SK-N-SH (cell line): ENCODE data around the gene ADGRL3. TPM values are rescaled to one million over a fixed set of nuclear protein-coding genes. Genes with fewer than 3 reads are reported as not detected.

ENCODE experiments used
- CTCF ChIA-PET: fragments of 300-600, 350-600 bp; formaldehyde crosslinking; extraction: SDS; loops from one replicate; lab custom pipeline; 2021; lab: Yijun Ruan, JAX
- POLR2A ChIA-PET: fragments of 350-600 bp; sonication (Branson Sonifier 250); formaldehyde crosslinking; extraction: SDS; loops from one replicate; lab custom pipeline; 2020; ENCODE audit warnings: antibody characterized with exemption, inconsistent platforms; lab: Yijun Ruan, JAX
- DNase-seq: peaks from one replicate; pipeline ENCODE4 v3.0.0; 2012
- H2AFZ ChIP-seq: fragments of 200-600 bp; sonication (generic); 2 replicates; pipeline ENCODE4 v1.8.1; 2016; ENCODE audit warnings: antibody characterized with exemption, mild to moderate bottlenecking, low read depth
- H3F3A ChIP-seq: fragments of 200-600 bp; sonication (generic); replicated peaks from 2 replicates; pipeline ENCODE3; 2016; ENCODE audit warnings: antibody characterized with exemption, mild to moderate bottlenecking; ENCODE audit not compliant: insufficient read depth
- H3K27ac ChIP-seq, 2 experiments: fragments of 200-500 bp in 1 of 2; fragments of 200-600 bp in 1 of 2; sonication (Bioruptor generic) in 1 of 2; sonication (generic), shearing (Covaris generic) in 1 of 2; 2 replicates each; pipeline versions ENCODE4 v1.5.1 to v1.6.1; 2014 to 2016; ENCODE audit warnings: low read depth in 2 of 2, inconsistent platforms in 1 of 2, low read length in 1 of 2, mild to moderate bottlenecking in 1 of 2, mixed read lengths in 1 of 2
- H3K27me3 ChIP-seq: fragments of 200-600 bp; sonication (generic), shearing (Covaris generic); 2 replicates; pipeline ENCODE4 v1.6.1; 2016; ENCODE audit warnings: mixed run types; ENCODE audit not compliant: insufficient read depth
- H3K36me3 ChIP-seq, 2 experiments: fragments of 200-500 bp in 1 of 2; fragments of 200-600 bp in 1 of 2; sonication (Bioruptor generic) in 1 of 2; sonication (generic) in 1 of 2; replicated peaks in 1 of 2; 2 replicates each; pipeline versions ENCODE3 to v1.5.1; 2014 to 2016; ENCODE audit warnings: low read length in 1 of 2, mild to moderate bottlenecking in 1 of 2; ENCODE audit not compliant: insufficient read depth in 2 of 2, control insufficient read depth in 1 of 2
- H3K4me1 ChIP-seq, 2 experiments: fragments of 200-500 bp in 1 of 2; fragments of 200-600 bp in 1 of 2; sonication (Bioruptor generic) in 1 of 2; sonication (generic), shearing (Covaris generic) in 1 of 2; 2 replicates each; pipeline versions ENCODE4 v1.5.1 to v1.6.1; 2014 to 2016; ENCODE audit warnings: low read depth in 1 of 2, low read length in 1 of 2, mixed run types in 1 of 2; ENCODE audit not compliant: insufficient read depth in 2 of 2, control insufficient read depth in 1 of 2
- H3K4me2 ChIP-seq: fragments of 200-600 bp; sonication (generic), shearing (Covaris generic); 2 replicates; pipeline ENCODE4 v1.6.1; 2017; ENCODE audit warnings: mixed run types
- H3K4me3 ChIP-seq, 2 experiments: fragments of 200-500 bp in 1 of 2; fragments of 200-600 bp in 1 of 2; sonication (Bioruptor generic) in 1 of 2; sonication (generic), shearing (Covaris generic) in 1 of 2; 2 replicates each; pipeline versions ENCODE4 v1.5.1 to v1.8.1; 2014 to 2016; ENCODE audit warnings: low read depth in 2 of 2, inconsistent platforms in 1 of 2, low read length in 1 of 2, mild to moderate bottlenecking in 1 of 2, mixed read lengths in 1 of 2, moderate library complexity in 1 of 2
- H3K79me2 ChIP-seq: fragments of 200-600 bp; sonication (generic); 2 replicates; pipeline ENCODE4 v1.8.1; 2017; ENCODE audit warnings: mild to moderate bottlenecking; ENCODE audit not compliant: insufficient read depth
- H3K9ac ChIP-seq: fragments of 200-600 bp; sonication (generic); 2 replicates; pipeline ENCODE4 v1.6.1; 2017; ENCODE audit warnings: mixed run types
- H3K9me2 ChIP-seq: fragments of 200-600 bp; sonication (generic); 2 replicates; pipeline ENCODE4 v1.6.1; 2017; ENCODE audit warnings: mixed run types
- H3K9me3 ChIP-seq: fragments of 200-600 bp; sonication (generic); 2 replicates; pipeline ENCODE4 v1.6.1; 2017; ENCODE audit warnings: mixed run types, mild to moderate bottlenecking, moderate library complexity
- H4K20me1 ChIP-seq: fragments of 200-600 bp; sonication (generic); 2 replicates; pipeline ENCODE4 v1.6.1; 2017; ENCODE audit warnings: mild to moderate bottlenecking, mixed run types; ENCODE audit not compliant: insufficient read depth
- EP300 ChIP-seq, 2 experiments: IDR thresholded peaks; 2 replicates each; pipeline versions ENCODE4 v1.4.0 to v1.6.1; 2012; ENCODE audit warnings: borderline replicate concordance in 1 of 2, low read depth in 1 of 2, low read length in 1 of 2
- EZH2phosphoT487 ChIP-seq: fragments of 200-600 bp; sonication (generic); IDR thresholded peaks from 2 replicates; pipeline ENCODE4 v1.6.1; 2017; ENCODE audit warnings: low read depth, mixed run types, mild to moderate bottlenecking, antibody characterized with exemption, moderate library complexity, borderline replicate concordance
- FOXM1 ChIP-seq: IDR thresholded peaks from 2 replicates; pipeline ENCODE4 v1.4.0; 2012; ENCODE audit warnings: low read depth, mild to moderate bottlenecking
- GATA2 ChIP-seq: sonication (generic); formaldehyde crosslinking; IDR thresholded peaks from 2 replicates; pipeline ENCODE4 v1.5.0; 2020; ENCODE audit warnings: mild to moderate bottlenecking, missing genetic modification reagents
- MEF2A ChIP-seq: IDR thresholded peaks from 2 replicates; pipeline ENCODE4 v1.4.0; 2012; ENCODE audit warnings: low read depth, borderline replicate concordance
- MXI1 ChIP-seq: IDR thresholded peaks from 2 replicates; pipeline ENCODE4 v1.6.1; 2012; ENCODE audit warnings: mild to moderate bottlenecking, low read depth, low read length, improper control_type of control experiment
- POLR2AphosphoS5 ChIP-seq: IDR thresholded peaks from 2 replicates; pipeline ENCODE4 v1.6.1; 2012; ENCODE audit warnings: low read depth, low read length
- REST ChIP-seq: IDR thresholded peaks from 2 replicates; pipeline ENCODE4 v1.6.1; 2012; ENCODE audit warnings: mild to moderate bottlenecking, low read depth, low read length, moderate library complexity
- YY1 ChIP-seq: IDR thresholded peaks from 2 replicates; pipeline ENCODE4 v1.4.0; 2012; ENCODE audit warnings: low read depth, mild to moderate bottlenecking
- WGBS: methylation state at CpG from one replicate; pipeline ENCODE4 v1.1.6; 2017; ENCODE audit warnings: low lambda C conversion rate; 5-methylcytosine and 5-hydroxymethylcytosine counted together
- polyA plus RNA-seq, 3 experiments: library from polyadenylated mRNA; depleted of rRNA; stranded (reverse); fragments of >200 nt; gene quantifications; 2 replicates each; pipeline ENCODE4 v1.2.3, GENCODE V29; 2012
- TF ChIP-seq, protein P1 (sequence below): IDR thresholded peaks from 2 replicates; pipeline ENCODE4; 2012

The ADGRL3 gene
- polyA plus RNA-seq, 1 of the 3 experiments (the other 2 are of a cell fraction), result 0.03 TPM

DNA sequence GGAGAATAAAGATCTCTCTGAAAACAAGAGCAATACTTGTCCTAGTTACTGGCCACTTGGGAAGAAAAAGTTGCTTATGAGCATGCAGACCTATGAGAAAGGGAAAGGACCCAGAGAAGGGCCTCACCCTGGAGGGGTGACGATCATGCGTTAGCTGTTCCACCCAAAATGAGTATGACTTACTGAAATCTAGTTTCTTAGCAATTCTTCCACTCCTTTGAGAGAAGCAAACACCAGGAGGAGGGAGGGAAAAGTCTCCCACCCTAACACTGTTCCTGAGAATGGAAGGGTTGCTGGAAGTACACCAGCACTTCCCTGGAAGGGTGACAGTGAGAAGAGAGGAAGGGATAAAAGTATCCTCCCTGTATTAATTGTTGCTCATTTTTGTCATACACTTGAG is 107.9 kb downstream of the ADGRL3 start:
- Histone ChIP-seq H3K79me2 (no peaks in the 10 kb centered on the region), H3K9me3 (no peaks in the 10 kb centered on the region), H3K9ac (no peak overlapping the region), H3K4me3 (no peak overlapping the region), H3F3A (no peaks in the 10 kb centered on the region), H2AFZ (no peak overlapping the region), H3K9me2 (no peaks in the 10 kb centered on the region), H3K4me1 (no peaks in the 10 kb centered on the region), H3K27ac (no peak overlapping the region), H3K36me3 (no peaks in the 10 kb centered on the region), H4K20me1 (no peaks in the 10 kb centered on the region), H3K4me2 (no peak overlapping the region), H3K27me3 (no peaks in the 10 kb centered on the region)
- POLR2A ChIA-PET, result no interaction called here
- DNase-seq, result no peak
- TF ChIP-seq, protein P1, sequence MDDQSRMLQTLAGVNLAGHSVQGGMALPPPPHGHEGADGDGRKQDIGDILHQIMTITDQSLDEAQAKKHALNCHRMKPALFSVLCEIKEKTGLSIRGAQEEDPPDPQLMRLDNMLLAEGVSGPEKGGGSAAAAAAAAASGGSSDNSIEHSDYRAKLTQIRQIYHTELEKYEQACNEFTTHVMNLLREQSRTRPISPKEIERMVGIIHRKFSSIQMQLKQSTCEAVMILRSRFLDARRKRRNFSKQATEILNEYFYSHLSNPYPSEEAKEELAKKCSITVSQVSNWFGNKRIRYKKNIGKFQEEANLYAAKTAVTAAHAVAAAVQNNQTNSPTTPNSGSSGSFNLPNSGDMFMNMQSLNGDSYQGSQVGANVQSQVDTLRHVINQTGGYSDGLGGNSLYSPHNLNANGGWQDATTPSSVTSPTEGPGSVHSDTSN, result no peak
- TF ChIP-seq MEF2A, result no peak
- TF ChIP-seq EZH2phosphoT487, result no peak
- TF ChIP-seq REST, result no peak
- no peak for TF ChIP-seq POLR2AphosphoS5
- TF ChIP-seq MXI1, result no peak
- no peak for TF ChIP-seq EP300 (IDR thresholded peaks at IDR 0.05; ENCODE audit: borderline replicate concordance in 1 of 2, low read depth in 1 of 2, low read length in 1 of 2)
- no peak for TF ChIP-seq GATA2 (CRISPR knock-in tag)
- no peak for TF ChIP-seq FOXM1
- 91% methylated on average over 2 of the region's 2 CpGs for WGBS
- CTCF ChIA-PET, result interaction anchor here (0.6 kb wide), 1 partner anchor 1275 kb away, joined by 4 read pairs; no protein-coding TSS in a partner anchor

DNA sequence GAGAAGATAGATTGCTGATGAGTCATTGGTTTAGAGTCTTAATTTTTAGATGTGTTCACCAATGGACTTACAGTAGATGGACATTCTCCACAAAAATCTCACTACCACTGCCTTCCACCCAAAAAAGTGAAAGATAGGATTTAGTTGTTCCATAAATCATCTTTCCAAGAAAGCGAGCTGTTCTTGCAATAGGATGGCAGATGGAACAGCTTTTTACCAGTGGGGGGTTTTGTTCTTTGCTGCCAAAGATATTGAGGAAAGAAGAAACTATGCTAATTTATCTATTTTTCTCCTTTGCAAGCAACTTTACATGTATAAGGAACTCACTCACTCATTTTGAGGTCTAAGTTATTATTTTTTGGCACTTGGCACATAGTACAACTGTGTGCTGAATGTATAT is 109.5 kb downstream of the ADGRL3 start:
- POLR2A ChIA-PET, result no interaction called here
- Histone ChIP-seq H3K36me3 (no peaks in the 10 kb centered on the region), H3K27ac (no peak overlapping the region), H3F3A (no peaks in the 10 kb centered on the region), H3K9me2 (no peaks in the 10 kb centered on the region), H4K20me1 (no peaks in the 10 kb centered on the region), H3K4me3 (no peak overlapping the region), H3K27me3 (no peaks in the 10 kb centered on the region), H3K9me3 (no peaks in the 10 kb centered on the region), H3K4me1 (no peaks in the 10 kb centered on the region), H3K9ac (no peak overlapping the region), H3K4me2 (no peak overlapping the region), H3K79me2 (no peaks in the 10 kb centered on the region), H2AFZ (no peak overlapping the region)
- 23% methylated on average over 1 of the region's 1 CpG for WGBS
- no peak for DNase-seq
- TF ChIP-seq MEF2A (no peak), YY1 (no peak), POLR2AphosphoS5 (no peak)
- CTCF ChIA-PET, result no interaction called here
